Motor neuron (in vitro differentiated cells): ENCODE measurements around the gene CREB3L2. TPM values are rescaled to one million over a fixed set of nuclear protein-coding genes. Genes with fewer than 3 reads are reported as not detected.

Experiments
- ATAC-seq, 8 experiments: fragments of 200-7000 bp; cut with Tn5 transposase; replicated peaks in 6 of 8; 2 replicates each; pipeline ENCODE4 v1.8.0; 2021; ENCODE audit warnings: mild to moderate bottlenecking in 8 of 8, moderate library complexity in 8 of 8
- H3K27ac ChIP-seq, 2 donors: fragments of 250-450 bp; sonication (Bioruptor Pico); 2 replicates each; pipeline ENCODE4 v1.9.0; 2021; ENCODE audit warnings: antibody characterized with exemption in 2 of 2, mild to moderate bottlenecking in 2 of 2, moderate library complexity in 1 of 2
- H3K4me1 ChIP-seq, 2 donors: fragments of 250-450 bp; sonication (Bioruptor Pico); replicated peaks in 1 of 2; 2 replicates each; pipeline ENCODE4 v1.6.1; 2021; ENCODE audit warnings: antibody characterized with exemption in 2 of 2, mild to moderate bottlenecking in 2 of 2, moderate library complexity in 1 of 2
- H3K4me3 ChIP-seq, 5 donors: fragments of 250-450 bp; sonication (Bioruptor Pico); 2 replicates each; pipeline ENCODE4 v1.9.0; 2021; ENCODE audit warnings: antibody characterized with exemption in 5 of 5, mild to moderate bottlenecking in 5 of 5, moderate library complexity in 4 of 5
- WGBS, 10 experiments: fragments of 450-650 bp; shearing (Covaris generic); methylation state at CpG; one replicate each; pipeline ENCODE4 v1.0.0; 2022; 5-methylcytosine and 5-hydroxymethylcytosine counted together
- in situ Hi-C, 9 experiments: fragments of 400-800 bp; cut with MboI; loops; one replicate each; pipeline ENCODE4 v1.15.0; 2021; ENCODE audit warnings: low sequenced_read_pairs in 9 of 9, low pct_unique_long_range_greater_than_20kb in 2 of 9; ENCODE audit not compliant: unreplicated experiment in 9 of 9
- total RNA-seq, 8 experiments: library from RNA; unstranded; fragments of 300-600 nt; gene quantifications; 2 replicates each; pipeline versions ENCODE4 v1.2.3 to v1.2.4, GENCODE V29; 2022

Gene CREB3L2
- total RNA-seq, 8 experiments from 2014 or later: 2.4 to 33.0 (median 6.4) TPM

DNA sequence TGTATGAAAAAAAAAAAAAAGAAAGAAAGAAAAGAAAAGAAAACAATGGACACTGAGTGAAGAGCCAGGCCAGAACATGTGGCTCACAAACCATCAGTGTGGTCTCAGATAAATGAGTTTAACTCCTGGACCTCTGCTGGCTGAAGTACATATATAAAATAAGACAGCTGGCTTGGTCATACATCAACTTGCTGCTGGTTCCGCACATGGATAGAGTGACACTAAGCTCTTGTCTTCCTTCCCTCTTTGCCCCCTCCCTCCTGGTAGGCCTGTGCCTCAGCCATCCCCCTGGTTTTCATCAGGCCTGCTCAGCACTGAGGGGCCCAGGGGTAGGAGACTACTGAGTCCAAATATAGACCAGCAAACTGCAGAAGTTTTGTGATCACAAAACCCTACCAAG is 97.1 kb downstream of the CREB3L2 start:
- ATAC-seq: peak in 5 of 8 experiments; percentile 49 to 83 (median 76)
- WGBS, 10 experiments: 40 to 100% (median 58%) methylated on average over 1 of the region's 1 CpG; no CpG with 5 or more reads in 4 of the 10 experiments
- H3K4me3 ChIP-seq: no peak overlapping the region
- in situ Hi-C loops: loop anchor here in 6 of 9 experiments (5.0 to 25.0 kb wide), 6 partner anchors 100 to 832 kb away; partner anchors contain the start of gene CREB3L2 (in 4 of the 6)
- no peak overlapping the region for H3K27ac ChIP-seq
- peaks cover 0 to 10% of the 10 kb centered on the region in 2 donors for H3K4me1 ChIP-seq

DNA sequence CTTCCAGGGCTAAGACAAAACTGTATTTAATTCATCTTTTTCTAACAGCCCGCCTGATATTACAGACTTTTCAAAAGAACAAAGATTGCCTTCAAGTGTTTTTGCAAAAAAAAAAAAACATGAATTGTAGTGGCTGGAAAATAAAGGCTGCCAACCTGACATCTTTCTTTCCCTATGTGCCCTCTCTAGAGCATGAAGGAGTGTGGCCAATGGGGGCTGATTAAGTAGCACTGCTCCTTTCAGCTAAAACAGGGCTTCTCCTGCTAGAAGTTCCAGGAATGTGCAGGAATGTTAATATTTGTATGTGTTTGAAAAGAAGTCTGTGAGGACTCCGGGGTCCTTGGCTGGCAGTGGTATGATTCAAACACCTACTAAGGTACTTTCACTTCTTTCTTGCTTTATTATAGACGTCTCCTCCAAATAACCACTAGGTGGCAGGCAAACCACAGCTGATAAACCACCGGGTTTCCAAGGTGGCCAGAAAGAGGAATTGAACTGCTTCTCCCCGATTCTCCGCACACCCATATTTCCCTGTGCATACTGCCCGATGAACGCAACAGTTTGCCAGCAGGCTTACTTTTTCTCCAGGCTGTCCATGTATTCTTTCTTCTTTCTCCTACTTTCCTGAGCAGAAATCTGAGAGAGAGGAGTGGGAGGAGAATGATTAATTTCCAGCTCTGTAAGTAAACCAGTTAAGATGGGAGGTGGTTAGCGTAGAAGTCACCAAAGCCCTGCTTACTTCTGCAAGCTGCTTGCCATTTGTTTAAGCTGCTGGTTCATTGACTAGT is 98.3 kb downstream of the CREB3L2 start:
- no peak overlapping the region for H3K4me3 ChIP-seq
- H3K27ac ChIP-seq: no peak overlapping the region
- in situ Hi-C loops: loop anchor here in 6 of 9 experiments (10.0 to 25.0 kb wide), 5 partner anchors 101 to 834 kb away; partner anchors contain the start of gene CREB3L2 (in 4 of the 6)
- WGBS, 10 experiments: 0 to 80% (median 46%) methylated on average over 1 to 8 of the region's 9 CpGs; no CpG with 5 or more reads in 2 of the 10 experiments
- H3K4me1 ChIP-seq: peaks cover 0 to 10% of the 10 kb centered on the region in 2 donors
- peak; percentile 23 to 66 (median 50) for ATAC-seq

DNA sequence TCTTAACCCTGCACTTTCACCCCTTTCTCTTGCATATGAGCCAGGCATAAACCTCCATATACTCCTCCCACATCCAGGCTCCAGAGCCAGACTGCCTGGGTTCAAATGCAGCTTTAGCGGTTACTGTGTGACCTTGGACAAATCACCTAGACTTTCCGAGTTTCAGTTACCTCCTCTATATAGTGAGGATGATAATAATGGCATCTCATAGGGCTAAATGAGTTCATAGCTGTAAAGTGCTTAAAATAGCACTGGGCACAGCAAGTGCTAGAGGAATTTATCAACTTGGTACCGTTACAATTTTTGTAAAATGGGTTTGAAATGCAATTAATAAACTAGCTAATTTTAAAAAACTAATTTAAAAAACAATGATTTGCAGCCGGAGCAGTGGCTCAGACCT is 101.7 kb downstream of the CREB3L2 start:
- Histone ChIP-seq H3K4me3 (no peak overlapping the region), H3K4me1 (peaks cover 2 to 7% of the 10 kb centered on the region in 2 donors), H3K27ac (no peak overlapping the region)
- in situ Hi-C loops: loop anchor here in 6 of 9 experiments (10.0 to 25.0 kb wide), 5 partner anchors 105 to 837 kb away; partner anchors contain the start of gene CREB3L2 (in 4 of the 6)
- no peak for ATAC-seq
- WGBS, 10 experiments: 81 to 100% (median 93%) methylated on average over 1 to 4 of the region's 4 CpGs; no CpG with 5 or more reads in 1 of the 10 experiments

DNA sequence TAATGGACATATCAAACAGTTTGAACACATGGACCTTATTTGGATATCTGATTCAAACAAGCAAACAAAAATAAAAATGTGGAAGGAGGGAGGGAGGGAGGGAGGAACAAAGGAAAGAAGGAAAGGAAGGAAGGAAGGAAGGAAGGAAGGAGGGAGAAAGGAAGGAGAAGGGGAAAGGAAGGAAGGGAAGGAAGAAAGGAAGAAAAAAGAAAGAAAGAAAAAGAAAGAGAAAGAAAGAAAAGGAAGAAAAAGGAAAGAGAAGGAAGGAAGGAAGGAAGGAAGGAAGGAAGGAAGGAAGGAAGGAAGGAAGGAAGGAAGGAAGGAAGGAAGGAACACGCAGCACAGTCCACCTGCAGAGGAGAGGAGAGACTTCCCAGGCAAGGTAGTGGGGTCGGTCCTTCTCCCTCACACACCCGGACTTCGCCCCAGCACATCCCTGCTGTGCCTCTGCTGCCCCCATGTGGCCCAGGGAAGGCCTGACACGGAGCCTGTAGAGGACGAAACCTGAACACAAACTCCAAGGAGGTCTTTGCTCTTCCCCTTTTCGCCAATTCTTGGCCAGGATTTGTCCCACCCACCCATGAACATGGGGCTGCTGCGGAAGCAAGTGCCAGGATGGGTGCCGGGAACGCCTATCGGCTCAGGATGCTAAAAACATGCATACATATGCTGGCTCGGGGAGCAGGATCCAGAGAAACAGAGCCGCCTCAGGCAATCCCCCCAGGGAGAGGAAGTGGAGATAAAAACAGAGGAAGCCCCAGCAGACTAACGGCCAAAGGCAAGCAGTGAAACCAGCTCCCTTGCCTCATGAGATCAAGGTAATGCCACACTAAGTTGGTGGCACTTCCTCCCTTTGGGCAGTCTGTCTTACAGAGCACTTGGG is 102.8 kb downstream of the CREB3L2 start:
- 0 to 50% (median 9%) methylated on average over 1 to 7 of the region's 14 CpGs; no CpG with 5 or more reads in 3 of the 10 experiments for WGBS, 10 experiments
- no peak overlapping the region for H3K4me3 ChIP-seq

DNA sequence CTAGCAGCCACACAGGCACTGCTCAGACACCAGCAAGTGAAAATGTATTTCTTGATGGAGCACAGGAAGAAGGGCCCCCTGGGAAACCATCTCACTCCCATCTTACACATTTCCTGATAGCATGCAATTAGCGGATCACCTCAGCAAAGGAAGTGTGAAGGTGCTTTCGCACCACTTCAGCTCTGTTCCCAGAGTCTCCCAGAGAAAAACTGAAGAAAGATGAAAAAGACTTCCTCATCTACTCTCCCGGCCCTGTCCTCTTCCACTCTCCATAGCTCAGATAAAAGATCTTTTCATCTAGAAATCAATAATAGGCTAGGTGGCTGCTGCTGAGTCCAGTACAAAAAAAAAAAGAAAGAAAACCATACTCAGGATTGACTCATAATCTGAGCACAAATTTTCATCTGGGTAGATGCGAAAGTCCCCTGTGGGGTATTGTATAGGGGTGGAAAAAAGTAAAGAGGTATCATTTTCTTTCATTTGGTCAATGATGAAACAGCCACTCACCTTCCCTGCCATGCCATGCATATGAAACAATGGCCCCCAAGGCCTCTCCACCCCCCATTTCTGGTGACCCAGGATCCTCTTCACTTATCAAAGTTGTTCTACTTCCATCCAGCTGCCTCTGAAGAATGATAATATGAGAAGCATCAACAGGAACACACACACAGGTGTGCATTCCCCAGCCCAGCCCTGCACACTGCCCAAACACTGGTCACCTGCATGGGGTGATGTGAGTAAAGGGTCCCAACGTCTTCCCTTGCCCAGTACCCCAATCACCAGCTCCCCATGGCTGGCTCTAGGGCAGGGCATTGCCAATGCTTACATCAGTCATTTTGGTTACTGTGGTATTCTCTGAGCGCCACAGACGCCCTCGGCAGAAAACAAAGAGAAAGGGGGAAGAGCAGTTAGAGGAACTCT is 106.3 kb downstream of the CREB3L2 start:
- Histone ChIP-seq H3K27ac (peak overlapping the region in 1 of 2 donors; percentile 25), H3K4me1 (peaks cover 0 to 7% of the 10 kb centered on the region in 2 donors), H3K4me3 (no peak overlapping the region)
- whole genome bisulfite sequencing, 10 experiments: 49 to 100% (median 79%) methylated on average over 2 to 7 of the region's 8 CpGs
- in situ Hi-C loops: loop anchor here in 6 of 9 experiments (10.0 to 25.0 kb wide), 2 partner anchors 233 to 241 kb away; no protein-coding TSS in a partner anchor
- no peak for ATAC-seq

More for the DNA sequence above, 102.8 kb downstream of the CREB3L2 start:
- in situ Hi-C loops: loop anchor here in 6 of 9 experiments (10.0 to 25.0 kb wide), 2 partner anchors 237 to 244 kb away; no protein-coding TSS in a partner anchor
- H3K27ac ChIP-seq: no peak overlapping the region
- H3K4me1 ChIP-seq: peaks cover 0 to 5% of the 10 kb centered on the region in 2 donors
- peak; percentile 93 to 99 (median 98) for ATAC-seq

DNA sequence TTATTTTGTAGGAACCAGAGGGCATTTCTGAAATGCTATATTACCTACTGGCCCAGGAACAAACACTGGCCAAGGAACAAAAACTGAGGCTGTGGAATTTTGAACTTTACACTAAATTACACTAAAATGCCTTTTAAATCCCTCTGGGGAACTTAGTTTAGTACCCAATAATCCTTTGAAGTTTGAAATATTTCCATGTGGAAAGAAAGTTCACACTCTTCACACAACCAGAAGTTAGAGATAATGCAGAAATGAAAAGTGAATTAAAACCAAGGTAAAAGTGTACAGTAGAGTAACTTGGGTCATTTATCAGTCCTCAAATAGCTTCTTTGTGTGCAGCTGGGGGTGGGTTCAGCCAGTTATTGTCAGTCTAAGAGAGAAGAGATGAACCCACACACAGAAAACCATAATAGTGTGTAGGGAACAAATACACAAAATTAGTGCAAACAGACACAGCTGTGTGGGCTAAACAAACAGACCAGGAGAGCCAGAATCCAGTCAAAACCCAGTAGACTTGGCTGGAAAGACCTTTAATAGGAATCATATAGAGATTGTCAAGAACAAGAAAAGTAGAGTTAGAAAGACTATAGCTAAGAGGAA is 108.6 kb downstream of the CREB3L2 start:
- ATAC-seq: peak in 1 of 8 experiments; percentile 12
- H3K4me1 ChIP-seq: peaks cover 0 to 11% of the 10 kb centered on the region in 2 donors
- no peak overlapping the region for H3K4me3 ChIP-seq
- no peak overlapping the region for H3K27ac ChIP-seq
- in situ Hi-C loops: loop anchor here in 6 of 9 experiments (10.0 to 25.0 kb wide), 2 partner anchors 231 to 238 kb away; no protein-coding TSS in a partner anchor

DNA sequence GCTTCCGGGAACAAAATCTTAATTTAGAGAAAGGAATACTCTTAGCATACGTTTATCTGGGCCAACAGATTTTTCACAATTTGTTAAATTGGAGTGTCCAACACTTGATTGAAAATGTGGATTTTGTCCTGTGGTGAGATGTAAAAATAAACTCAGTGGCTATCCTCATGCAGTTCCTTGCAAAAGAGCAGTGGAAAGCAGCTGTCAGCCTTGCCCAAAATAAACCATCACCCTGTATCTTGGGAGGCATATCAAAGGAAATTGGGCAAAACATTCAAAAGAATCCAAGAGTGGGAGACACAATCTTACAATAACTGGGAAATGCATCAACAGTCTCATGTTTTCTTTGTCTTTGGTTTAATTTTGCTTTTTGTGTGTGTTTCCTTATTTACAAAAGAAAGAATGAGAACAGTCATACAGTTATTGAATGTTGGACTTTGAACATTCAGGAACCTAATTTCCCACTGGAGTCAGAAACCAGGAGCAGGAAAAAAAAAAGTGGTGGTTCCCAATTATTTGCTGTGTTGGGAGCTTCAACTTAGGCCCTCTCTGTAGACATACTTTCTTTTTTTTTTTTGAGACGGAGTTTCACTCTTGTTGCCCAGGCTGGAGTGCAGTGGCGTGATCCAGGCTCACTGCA is 110.8 kb downstream of the CREB3L2 start:
- peak in 2 of 8 experiments; percentile 10 to 29 for ATAC-seq
- H3K4me1 ChIP-seq: peaks cover 3 to 16% of the 10 kb centered on the region in 2 donors
- in situ Hi-C loops: loop anchor here in 6 of 9 experiments (10.0 to 25.0 kb wide), 2 partner anchors 229 to 236 kb away; no protein-coding TSS in a partner anchor
- 13 to 100% (median 86%) methylated on average over 1 to 4 of the region's 4 CpGs; no CpG with 5 or more reads in 1 of the 10 experiments for WGBS, 10 experiments
- no peak overlapping the region for H3K4me3 ChIP-seq
- no peak overlapping the region for H3K27ac ChIP-seq

DNA sequence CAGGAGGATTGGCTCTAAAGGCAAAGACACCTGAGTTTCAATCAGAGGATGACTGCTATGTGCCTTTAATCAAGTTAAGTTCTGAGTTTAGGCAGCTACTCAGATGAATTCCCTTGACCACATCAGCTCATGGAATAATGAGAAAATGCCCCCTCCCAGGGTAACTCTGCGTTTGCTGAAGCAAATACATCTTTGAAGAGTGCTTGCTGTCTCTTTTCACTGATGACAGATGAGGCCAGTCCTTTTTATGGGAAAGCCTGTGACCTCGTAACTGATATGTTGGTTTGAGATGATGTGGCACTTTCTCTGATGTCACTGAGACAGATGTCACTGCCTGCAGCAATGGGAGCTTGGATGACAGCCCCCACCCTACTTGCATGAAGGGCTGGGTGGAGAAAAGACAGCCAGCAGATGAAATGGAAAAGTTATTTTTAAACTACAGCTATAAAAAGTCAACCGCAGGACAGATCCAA is 111.4 kb downstream of the CREB3L2 start:
- H3K27ac ChIP-seq: no peak overlapping the region
- 0 to 82% (median 50%) methylated on average over 1 to 3 of the region's 3 CpGs; no CpG with 5 or more reads in 1 of the 10 experiments for WGBS, 10 experiments
- H3K4me1 ChIP-seq: peaks cover 5 to 22% of the 10 kb centered on the region in 2 donors
- in situ Hi-C loops: loop anchor here in 6 of 9 experiments (10.0 to 25.0 kb wide), 2 partner anchors 228 to 236 kb away; no protein-coding TSS in a partner anchor
- no peak overlapping the region for H3K4me3 ChIP-seq
- ATAC-seq: peak; percentile 69 to 96 (median 93)

DNA sequence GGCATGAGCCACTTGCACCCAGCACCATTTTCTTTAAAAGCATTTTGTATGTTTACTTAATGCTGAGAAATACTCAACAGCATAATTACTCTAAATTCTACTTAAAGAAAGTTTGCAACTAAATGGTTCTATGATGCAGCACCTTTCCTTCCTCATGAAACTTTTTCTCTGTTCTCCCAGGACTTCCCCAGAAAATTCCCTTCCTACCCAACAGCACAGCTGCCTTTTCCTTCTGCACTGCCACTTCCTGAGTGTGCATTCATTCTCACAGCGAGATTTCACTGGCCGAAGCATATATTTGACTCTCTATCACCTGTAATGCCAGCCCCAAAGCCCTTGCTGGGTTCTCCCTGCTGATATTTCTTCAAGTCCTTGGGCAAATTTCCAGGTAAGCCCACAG is 113.6 kb downstream of the CREB3L2 start:
- WGBS, 10 experiments: 94 to 100% (median 100%) methylated on average over 1 to 2 of the region's 2 CpGs; no CpG with 5 or more reads in 4 of the 10 experiments
- Histone ChIP-seq H3K4me3 (no peak overlapping the region), H3K4me1 (peaks cover 6 to 17% of the 10 kb centered on the region in 2 donors), H3K27ac (no peak overlapping the region)
- ATAC-seq: no peak
- in situ Hi-C loops: loop anchor here in 5 of 9 experiments (25.0 kb wide), 1 partner anchor 226 kb away; no protein-coding TSS in a partner anchor

DNA sequence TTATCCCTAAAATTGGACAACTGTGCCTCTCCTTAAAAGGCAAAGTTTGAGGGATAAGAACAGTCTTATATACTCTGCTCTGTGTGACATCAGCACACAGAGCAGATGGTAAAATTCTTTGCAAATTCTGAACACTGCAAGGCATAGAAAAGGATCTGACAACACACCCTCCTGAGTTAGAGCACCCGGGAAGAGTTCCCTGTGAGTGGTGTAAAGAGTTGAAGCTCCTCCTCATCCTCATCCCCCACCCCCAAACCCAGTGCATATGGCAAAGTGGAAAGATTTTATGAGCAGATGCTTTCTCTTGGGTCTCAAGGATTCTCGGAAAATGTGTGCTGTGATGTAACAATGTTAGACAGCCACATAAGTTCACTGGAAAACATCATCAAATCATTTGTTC is 115.1 kb downstream of the CREB3L2 start:
- in situ Hi-C loops: loop anchor here in 5 of 9 experiments (25.0 kb wide), 1 partner anchor 224 kb away; no protein-coding TSS in a partner anchor
- peak in 3 of 8 experiments; percentile 22 to 51 (median 41) for ATAC-seq
- Histone ChIP-seq H3K27ac (no peak overlapping the region), H3K4me3 (no peak overlapping the region), H3K4me1 (peaks cover 13 to 22% of the 10 kb centered on the region in 2 donors)
- 13 to 100% (median 67%) methylated on average over 1 to 2 of the region's 2 CpGs; no CpG with 5 or more reads in 5 of the 10 experiments for WGBS, 10 experiments
